ENCODE data around the gene PRKN.

GRCh38 chr6:162541019-162541601 is 186.5 kb downstream of the PRKN start:
- TF ChIP-seq CTCF (IDR thresholded peaks at IDR 0.05; ENCODE audit: extremely low read depth in 1 of 2, insufficient read depth in 1 of 2, low read depth in 1 of 2, low read length in 2 of 2), result no peak
- no peak for TF ChIP-seq EZH2 (IDR thresholded peaks at IDR 0.05; ENCODE audit: borderline replicate concordance, low read depth, low read length, severe bottlenecking)
- TF ChIP-seq JUN (IDR thresholded peaks at IDR 0.05; ENCODE audit: borderline replicate concordance, insufficient read depth, insufficient read length, low read depth), result no peak
- no peak for TF ChIP-seq FOS (IDR thresholded peaks at IDR 0.05; ENCODE audit: borderline replicate concordance, insufficient read depth, low read length)
- no peak for TF ChIP-seq MYC (IDR thresholded peaks at IDR 0.05; ENCODE audit: low read depth, low read length)
- TF ChIP-seq POLR2AphosphoS5 (IDR thresholded peaks at IDR 0.05; ENCODE audit: insufficient read depth, low read depth, low read length), result no peak
- no peak for TF ChIP-seq GATA2 (IDR thresholded peaks at IDR 0.05; ENCODE audit: insufficient read depth, insufficient read length, low read depth, low read length)
- no peak for TF ChIP-seq POLR2A (IDR thresholded peaks at IDR 0.05; ENCODE audit: low read depth, low read length)

Measured in endothelial cell of umbilical vein (primary cell).